AG04449 (cell line): ENCODE data around the gene RAB26.
"Not testable (repeated sequence)": the region's sequence is repeated elsewhere in the genome, so short reads cannot be mapped to it uniquely, and the experiment has no call there.

Experiments
- CTCF ChIA-PET: fragments of 350-600 bp; formaldehyde crosslinking; extraction: SDS; loops from one replicate; lab custom pipeline; 2021; ENCODE audit warnings: antibody characterized with exemption; lab: Yijun Ruan, JAX
- POLR2A ChIA-PET: fragments of 400-600, 350-600 bp; formaldehyde crosslinking; extraction: SDS; loops from one replicate; lab custom pipeline; 2020; ENCODE audit warnings: antibody characterized with exemption, inconsistent platforms; lab: Yijun Ruan, JAX
- DNase-seq: peaks from one replicate; pipeline ENCODE4 v3.0.0-alpha.2; 2010; ENCODE audit warnings: low read depth, low spot score
- H3K4me3 ChIP-seq: 2 replicates; pipeline ENCODE4 v1.5.1; 2011; ENCODE audit warnings: low read depth, mild to moderate bottlenecking, control low read depth, low read length
- TF ChIP-seq, protein P1 (sequence below): IDR thresholded peaks from one replicate; pipeline ENCODE4 v1.5.1; 2011; ENCODE audit warnings: mild to moderate bottlenecking, moderate library complexity, low read length, control low read depth, inconsistent platforms; ENCODE audit not compliant: insufficient read depth; ENCODE audit errors: missing control alignments

Gene RAB26

DNA sequence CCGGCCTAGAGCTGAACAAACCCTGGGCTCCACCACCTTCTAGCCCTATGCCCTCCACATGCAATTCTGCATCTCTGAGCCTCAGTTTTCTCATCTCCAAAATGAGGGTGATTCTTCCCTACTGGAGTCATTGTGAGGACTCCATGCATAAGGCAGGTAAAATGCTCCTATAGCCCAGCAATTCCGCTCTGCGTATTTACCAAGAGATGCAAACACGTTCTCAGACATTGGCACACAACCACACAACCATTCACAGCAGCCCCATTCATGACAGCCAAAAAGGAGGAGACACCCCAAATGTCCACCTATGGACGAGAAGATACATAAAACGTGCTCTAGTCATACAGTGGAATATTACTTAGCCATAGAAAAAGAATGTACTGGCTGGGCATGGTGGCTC is 51.9 kb downstream of the RAB26 start:
- CTCF ChIA-PET, result no interaction called here
- TF ChIP-seq, protein P1, sequence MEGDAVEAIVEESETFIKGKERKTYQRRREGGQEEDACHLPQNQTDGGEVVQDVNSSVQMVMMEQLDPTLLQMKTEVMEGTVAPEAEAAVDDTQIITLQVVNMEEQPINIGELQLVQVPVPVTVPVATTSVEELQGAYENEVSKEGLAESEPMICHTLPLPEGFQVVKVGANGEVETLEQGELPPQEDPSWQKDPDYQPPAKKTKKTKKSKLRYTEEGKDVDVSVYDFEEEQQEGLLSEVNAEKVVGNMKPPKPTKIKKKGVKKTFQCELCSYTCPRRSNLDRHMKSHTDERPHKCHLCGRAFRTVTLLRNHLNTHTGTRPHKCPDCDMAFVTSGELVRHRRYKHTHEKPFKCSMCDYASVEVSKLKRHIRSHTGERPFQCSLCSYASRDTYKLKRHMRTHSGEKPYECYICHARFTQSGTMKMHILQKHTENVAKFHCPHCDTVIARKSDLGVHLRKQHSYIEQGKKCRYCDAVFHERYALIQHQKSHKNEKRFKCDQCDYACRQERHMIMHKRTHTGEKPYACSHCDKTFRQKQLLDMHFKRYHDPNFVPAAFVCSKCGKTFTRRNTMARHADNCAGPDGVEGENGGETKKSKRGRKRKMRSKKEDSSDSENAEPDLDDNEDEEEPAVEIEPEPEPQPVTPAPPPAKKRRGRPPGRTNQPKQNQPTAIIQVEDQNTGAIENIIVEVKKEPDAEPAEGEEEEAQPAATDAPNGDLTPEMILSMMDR, result no peak
- POLR2A ChIA-PET, result interaction anchor here (1.6 kb wide), 1 partner anchor 45 kb away, joined by 8 read pairs; the partner anchor contains the start of gene TRAF7
- DNase-seq, result no peak
- no peak overlapping the region for H3K4me3 ChIP-seq

DNA sequence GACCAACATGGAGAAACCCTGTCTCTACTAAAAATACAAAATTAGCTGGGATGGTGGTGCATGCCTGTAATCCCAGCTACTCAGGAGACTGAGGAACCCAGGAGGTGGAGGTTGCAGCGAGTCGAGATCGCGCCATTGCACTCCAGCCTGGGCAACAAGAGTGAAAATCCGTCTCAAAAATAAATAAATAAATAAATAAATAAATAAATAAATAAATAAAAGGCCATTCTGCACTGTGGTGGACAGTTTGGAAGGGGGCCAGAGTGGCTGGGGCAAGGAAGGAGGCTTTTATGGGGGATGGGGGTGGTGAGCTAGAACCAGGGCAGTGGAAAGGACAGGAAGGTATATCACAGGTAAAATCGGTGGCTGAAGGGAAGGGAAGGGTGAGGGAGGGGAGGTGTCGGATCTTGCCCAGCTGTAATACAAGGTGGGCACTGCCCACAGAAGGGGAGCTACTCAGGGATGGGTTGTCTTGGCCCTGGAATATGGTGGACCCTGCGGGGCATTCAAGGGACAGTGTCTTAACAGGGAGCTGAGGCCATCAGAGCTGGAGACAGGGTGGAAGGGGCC is 54.8 kb downstream of the RAB26 start:
- not testable (repeated sequence) for H3K4me3 ChIP-seq, DNase-seq
- CTCF ChIA-PET, result interaction anchor here (2.4 kb wide), 1 partner anchor 8 kb away, joined by 10 read pairs; no protein-coding TSS in a partner anchor
- POLR2A ChIA-PET, result interaction anchor here (0.6 to 1.2 kb wide), 2 partner anchors 31 to 48 kb away, joined by 3 to 4 read pairs; partner anchors contain the start of gene TRAF7
